CD4-positive, alpha-beta T cell treated with Interferon alpha-2 for 1 hour (primary cell): ENCODE measurements around the gene CDK19.
"Not testable (repeated sequence)": the region's sequence is repeated elsewhere in the genome, so short reads cannot be mapped to it uniquely, and the experiment has no call there.

ENCODE experiments used
- DNase-seq, 2 donors: peaks; one replicate each; pipeline ENCODE4 v3.0.0-alpha.2; 2020 to 2022

The CDK19 gene

DNA sequence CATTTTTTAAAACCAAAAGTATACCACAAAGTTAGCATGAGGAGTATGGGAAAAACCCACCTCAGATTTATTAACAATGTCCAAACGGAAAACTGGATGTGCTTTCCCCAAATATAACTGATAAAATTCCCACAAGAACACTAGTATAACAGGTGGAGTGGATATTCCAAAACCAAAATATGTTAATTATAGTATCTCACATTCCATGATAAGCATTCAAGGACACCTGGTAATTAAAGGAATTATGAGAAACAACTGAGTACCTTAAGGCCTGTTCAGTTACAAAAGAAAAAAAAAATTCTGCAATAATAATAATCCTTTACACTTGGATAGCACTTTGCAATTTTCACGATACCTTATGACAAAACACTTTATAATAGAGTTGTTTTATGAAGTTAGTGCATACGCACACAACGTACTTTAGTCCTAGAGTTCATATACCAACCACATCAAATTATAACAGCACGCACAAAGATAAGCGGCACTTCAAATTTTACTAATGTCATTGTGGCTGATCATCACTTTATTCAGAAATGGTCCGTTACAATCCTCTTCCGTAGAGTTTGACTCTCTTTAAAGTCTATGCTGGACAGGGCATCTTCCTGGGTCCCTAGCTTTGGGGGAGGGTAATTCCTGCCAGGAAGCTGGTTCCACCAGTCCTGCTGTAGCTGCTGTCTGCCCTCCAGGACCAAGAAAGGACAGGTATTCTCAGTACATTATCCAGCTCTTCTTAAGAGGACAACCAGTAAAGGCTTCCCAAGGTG, 1.7 kb downstream of the CDK19 start:
- DNase-seq, result peak in 1 of 2 donors; percentile 6

DNA sequence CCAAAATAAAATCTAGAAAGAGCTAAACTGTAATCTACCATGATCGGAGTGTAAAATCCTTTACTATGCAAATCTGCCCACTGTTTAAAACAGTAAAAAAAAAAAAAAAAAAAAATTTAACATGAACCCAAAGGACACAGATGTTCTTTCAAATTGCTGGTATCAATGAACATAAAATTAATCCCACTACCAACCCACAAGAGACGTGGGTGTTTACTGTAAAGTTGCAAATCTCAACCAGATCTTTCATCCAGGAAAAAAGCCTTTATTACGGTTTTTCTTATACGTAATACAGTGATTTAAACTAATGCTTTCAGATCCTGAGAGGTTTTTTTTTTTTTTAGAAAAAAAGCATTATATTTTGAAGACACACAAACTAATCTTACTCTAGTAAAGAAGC, 2.5 kb downstream of the CDK19 start:
- DNase-seq, result no peak

DNA sequence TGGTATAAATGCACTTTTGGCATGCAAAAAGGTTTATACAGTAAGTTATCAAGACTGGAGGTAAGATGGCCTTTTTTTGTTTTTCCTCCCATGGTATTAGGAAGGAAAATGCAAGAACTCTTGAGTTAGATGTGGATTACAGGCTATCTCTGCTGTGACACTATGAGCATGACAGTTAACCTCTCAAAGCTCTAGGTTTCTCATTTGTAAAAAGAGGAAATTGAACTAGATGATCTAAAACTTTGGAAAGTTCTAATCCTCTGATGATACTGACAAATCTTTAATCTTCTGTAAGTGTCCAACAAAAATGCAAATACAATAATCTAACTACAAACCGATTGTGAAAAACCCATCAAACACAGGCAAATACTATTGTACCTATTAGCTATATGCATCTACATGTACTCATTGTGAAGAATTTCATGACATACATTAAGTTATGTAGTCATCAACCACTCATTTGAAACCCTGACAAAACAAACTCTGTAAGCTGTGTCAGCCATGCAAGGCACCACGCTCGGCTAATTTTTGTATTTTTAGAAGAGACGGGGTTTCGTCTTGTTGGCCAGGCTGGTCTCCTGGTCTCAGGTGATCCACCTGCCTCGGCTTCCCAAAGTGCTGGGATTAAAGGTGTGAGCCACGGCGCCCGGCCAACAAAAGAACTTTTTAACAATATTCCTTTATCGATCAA, 4.2 kb downstream of the CDK19 start:
- no peak for DNase-seq

DNA sequence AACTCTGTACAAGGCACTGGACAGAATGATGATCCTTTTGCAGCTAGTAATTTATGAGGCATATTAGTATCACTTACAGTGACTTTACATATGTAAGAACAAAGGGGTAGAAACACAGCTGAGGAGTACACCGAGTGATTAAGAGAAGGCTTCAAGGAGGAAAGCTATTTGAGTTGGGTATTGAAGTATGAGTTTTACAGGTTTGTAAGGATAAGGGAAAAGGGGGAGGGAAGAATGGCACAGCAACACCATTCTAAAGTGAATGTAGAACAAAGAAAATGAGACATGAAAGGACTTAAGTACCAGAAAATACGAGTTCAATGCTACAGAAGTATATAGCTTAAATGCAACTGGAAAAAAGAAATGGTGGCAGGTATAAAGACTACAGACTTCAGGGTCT, 5.5 kb downstream of the CDK19 start:
- no peak for DNase-seq

DNA sequence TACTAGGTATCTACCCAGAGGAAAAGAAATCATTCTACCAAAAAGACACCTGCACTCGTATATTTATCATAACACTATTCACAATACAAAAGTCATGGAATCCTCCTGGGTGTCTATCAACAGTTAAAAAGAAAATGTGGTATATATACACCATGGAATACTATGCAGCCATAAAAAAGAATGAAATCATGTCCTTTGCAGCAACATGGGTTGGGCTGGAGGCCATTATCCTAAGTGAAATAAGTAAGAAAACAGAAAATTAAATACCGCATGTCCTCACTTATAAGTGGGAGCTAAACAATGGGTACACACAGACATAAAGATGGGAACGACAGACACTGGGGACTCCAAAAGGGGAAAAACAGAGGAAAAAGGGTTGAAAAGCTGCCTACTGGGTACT, 13.1 kb downstream of the CDK19 start:
- not testable (repeated sequence) for DNase-seq

DNA sequence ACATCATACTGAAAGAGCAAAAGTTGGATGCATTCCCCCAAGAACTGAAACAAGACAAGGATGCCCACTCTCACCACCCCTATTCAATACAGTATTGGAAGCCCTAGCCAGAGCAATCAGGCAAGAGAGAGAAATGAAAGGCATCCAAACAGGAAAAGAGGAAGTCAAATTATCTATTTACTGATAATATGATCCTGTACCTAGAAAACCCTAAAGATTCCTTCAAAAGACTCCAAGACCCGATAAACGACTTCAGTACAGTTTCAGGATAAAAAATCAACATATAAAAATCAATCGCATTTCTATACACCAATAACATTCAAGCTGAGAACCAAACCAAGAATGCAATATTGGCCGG, 14.5 kb downstream of the CDK19 start:
- no peak for DNase-seq

DNA sequence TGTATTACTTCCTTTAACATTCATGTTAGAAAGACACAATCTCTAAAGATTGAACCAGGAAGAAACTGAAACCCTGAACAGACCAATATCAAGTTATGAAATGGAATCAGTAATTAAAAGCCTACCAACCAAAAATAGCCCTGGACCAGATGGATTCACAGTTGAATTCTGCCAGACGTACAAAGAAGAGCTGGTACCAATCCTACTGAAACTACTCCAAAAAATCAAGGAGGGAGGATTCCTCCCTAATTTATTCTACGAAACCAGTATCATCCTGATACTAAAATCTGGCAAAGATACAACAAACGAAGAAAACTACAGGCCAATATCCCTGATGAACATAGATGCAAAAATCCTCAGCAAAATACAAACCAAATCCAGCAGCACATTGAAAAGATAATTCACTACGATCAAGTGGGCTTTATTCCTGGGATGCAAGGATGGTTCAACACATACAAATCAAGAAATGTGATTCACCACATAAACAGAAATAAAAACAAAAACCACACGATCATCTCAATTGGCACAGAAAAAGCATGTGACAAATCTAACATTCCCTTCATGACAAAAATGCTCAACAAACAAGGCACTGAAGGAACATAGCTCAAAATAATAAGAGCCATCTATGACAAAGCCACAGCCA, 15.0 kb downstream of the CDK19 start:
- DNase-seq, result no peak

DNA sequence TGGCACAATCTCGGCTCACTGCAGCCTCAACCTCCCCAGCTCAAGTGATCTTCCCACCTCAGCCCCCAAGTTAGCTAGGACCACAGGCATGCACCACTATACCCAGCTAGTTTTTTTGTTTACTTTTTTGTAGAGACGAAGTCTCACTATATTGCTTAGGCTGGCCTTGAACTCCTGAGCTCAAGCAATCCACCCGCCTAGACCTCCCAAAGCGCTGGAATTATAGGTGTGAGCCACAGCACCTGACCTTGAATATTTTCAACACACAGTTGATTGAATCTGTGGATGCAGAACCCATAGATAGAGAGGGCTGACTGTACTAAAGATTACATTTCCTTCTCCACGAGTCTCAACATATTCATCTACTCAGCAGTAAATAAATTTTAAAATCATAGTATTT, 15.6 kb downstream of the CDK19 start:
- no peak for DNase-seq

DNA sequence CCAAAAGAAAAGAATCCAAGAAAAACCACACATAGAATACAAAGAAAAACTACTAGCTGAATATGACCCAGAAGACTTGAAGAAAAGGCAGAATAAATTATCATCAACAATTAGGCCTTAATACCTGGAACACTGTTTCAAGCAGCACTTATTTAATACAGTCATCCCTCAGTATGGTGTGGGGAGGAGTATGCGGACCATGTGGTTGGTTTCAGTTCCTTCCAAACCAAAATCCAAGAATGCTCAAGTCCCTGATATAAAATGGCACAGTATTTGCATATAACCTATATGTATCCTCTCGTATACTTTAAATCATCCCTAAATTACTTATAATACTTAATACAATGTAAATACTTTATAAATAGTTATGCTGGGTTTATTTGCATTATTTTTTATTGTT, 16.1 kb downstream of the CDK19 start:
- DNase-seq, result no peak

DNA sequence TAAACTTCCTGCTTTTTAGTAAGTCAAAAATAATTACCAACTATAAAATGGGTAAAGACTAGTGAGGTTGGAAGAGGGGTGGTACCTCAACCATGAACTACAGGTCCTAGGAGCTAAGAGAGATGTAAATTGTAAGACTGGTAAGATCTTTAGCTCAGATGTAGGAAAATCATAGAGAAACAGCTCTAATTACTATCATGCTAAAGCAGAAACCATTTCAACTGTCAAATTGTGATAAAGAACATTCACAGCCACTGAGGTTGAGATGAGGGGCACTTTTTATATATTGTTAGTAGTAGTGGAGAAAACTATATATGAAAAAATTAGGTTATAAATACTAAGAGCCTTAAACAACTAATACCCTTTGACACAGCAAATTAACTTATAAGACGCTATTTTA, 20.0 kb downstream of the CDK19 start:
- DNase-seq, result no peak

DNA sequence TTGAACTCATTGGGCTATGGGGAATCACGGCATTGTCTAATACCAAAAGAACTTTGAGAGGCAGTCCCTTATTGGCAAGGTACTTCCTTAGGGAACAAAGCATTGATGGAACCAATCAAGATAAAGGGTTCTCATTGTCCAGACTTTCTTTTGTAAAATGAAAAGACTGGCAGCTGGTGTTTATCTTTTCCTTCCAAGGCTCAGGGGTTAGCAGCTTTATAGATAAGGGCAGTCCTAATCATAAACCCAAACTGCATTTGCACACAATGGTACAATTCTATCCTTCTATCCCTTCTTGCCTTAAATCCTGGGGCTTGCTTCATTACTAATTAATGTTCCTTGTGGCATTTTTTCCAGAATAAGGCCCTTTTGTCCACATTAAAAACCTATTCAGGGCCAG, 28.6 kb downstream of the CDK19 start:
- DNase-seq, result no peak

DNA sequence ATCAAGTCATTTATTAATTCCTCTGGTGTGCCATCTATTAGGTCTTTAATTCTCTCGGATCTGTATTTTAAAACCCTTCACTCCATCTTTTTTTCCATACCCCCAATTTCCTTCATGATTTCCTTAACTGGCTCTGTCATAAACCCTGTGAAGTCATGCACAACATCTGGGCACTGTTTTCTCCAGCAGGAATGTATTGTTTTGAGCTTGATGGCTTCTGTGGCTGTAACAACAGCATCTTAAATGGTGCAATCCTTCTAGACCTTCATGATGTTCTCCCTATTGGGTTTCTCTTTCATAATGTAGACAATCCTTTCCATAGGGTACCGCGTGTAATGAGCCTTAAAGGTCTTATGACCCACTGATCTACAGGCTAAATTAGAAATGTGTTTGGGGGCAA, 29.0 kb downstream of the CDK19 start:
- DNase-seq, result no peak

DNA sequence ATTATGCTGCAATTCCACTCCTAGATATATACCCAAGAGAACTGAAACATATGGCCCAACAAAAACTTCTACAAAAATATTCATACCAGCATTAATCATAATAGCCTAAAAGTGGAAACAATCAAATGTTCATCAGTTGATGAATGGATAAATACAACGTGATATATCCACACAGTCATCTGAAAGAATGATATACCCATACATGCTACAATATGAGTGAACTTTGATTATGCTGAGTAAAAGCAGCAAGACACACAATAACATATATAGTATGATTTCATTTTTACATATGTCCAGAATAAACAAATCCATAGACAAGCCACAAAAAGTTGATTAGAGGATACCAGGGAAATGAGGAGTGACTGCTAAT, 30.7 kb downstream of the CDK19 start:
- DNase-seq, result no peak

DNA sequence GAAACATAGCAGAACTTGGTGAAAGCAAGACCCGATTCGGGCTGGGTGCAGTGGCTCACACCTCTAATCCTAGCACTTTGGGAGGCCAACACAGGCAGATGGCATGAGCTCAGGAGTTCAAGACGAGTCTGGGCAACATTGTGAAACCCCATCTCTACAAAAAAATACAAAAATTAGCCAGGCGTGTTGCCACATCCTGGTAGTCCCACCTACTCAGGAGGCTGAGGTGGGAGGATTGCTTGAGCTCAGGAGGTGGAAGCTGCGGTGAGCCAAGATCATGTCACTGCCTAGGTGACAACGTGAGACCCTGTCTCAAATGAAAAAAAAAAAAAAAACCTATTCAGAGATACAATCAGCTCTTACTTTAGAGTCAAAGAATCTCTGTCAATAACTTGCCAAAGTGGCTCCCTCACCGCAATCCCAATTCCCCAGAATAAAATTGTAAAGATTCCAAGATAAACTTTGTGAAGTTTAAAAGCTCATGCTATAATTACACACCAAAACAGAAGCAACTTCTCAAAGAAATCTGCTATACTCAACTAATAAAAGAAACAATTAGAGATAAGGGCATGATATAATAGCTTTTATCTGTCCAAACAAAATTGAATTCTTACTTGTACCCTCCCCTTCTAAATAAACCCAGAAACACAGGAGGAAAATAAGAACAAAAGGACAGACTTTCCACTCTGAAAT, 33.6 kb downstream of the CDK19 start:
- DNase-seq, result no peak

DNA sequence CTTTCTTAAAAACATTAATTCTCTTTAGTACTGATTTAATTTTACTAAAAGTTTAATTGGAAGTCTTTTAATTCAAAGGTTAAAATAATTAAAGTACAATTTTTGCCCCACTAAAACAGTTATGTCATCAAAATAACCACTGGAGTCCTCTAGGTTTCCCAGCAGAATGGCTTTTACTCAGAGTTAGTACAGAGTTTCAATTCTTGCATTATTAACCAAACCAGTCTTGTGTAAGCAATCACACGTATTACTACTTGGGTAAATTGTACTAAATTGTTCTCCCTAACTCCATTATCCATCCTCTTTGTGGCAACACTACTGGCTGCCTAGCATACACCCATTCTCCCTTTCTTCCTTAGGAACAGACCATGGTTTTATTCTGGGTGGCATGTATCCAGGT, 36.9 kb downstream of the CDK19 start:
- DNase-seq, result no peak

DNA sequence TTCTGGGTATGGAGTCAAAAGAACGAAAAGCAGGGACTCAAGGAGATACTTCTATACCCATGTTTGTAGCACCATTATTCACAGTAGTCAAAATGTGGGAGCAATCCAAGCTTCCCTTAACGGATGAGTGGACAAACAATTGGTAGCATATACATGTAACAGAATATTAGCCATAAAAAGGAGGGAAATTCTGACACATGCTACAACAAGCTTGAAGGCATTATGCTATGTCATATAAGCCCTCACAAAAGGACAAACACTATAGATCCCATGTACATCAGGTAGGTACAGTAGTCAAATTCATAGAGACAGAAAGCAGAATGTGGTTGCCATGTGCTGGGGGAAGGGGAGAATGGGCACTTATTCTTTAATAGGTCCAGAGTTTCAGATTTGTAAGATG, 37.6 kb downstream of the CDK19 start:
- DNase-seq, result no peak

DNA sequence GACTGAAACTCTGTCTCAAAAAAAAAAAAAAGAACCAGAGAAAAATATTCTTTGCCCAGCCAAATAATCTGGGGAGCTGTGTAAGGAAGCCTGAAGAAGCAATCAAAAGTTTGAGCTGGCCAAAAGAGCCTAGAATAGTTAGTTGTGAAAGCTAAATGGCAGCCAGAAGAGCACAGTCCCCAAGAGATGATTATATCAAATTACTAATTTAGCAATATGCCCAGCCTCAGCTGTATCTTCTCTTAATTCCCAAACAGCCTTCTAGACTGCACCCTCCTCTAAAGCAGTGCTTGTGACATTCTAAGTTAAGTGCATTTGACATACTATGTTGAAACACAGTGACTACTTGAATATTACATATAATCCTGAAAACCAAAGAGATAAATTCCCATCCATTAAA, 38.9 kb downstream of the CDK19 start:
- no peak for DNase-seq

DNA sequence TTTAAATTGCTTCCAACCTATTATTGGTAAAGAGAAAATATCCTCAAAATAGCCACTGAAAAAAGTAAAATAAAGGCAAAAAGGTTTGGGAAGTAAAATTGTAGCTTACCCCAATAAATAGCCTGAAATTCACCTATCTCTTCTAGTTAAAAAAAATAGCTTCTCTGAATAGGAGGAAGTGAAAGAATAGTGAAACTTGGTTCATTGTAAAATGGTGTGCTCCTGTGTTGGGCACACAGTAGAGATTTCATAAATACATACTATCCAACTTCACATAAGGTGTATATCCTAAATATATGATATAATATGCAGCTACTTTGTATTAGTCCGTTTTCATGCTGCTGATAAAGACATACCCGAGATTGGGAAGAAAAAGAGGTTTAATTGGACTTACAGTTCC, 45.3 kb downstream of the CDK19 start:
- no peak for DNase-seq

DNA sequence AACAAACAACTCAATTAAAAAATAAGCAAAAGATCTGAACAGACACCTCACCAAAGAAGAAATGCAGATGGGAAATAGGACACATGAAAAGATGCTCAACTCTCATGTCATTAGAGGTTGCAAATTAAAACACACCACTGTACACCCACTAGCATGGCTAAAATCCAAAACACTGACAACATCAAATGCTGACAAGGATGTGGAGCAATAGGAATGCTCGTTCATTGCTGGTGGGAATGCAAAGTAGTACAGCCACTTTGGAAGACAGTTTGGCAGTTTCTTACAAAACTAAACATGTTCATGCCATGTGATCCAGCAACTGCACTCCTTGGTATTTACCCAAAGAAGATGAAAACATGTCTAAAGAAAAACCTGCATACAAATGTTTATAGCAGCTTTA, 47.2 kb downstream of the CDK19 start:
- no peak for DNase-seq

DNA sequence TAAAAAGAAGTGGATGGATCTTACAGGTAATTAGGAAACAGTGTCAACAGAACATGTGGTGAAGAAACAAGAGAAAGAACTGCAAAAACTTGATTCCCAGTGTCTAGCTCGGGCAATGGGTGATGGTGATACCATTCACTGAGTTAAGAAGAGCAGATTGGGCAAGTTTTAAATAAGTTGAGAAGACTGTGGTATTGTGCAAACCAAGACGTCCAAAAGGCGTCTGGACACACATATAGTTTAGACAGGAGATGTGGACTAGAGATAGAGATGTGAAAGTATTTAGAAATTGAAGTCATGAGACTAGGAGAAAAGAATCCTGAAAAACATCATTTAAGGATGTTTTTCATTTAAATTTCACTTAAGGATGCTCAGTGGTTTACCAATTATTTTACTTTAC, 53.9 kb downstream of the CDK19 start:
- DNase-seq, result no peak

DNA sequence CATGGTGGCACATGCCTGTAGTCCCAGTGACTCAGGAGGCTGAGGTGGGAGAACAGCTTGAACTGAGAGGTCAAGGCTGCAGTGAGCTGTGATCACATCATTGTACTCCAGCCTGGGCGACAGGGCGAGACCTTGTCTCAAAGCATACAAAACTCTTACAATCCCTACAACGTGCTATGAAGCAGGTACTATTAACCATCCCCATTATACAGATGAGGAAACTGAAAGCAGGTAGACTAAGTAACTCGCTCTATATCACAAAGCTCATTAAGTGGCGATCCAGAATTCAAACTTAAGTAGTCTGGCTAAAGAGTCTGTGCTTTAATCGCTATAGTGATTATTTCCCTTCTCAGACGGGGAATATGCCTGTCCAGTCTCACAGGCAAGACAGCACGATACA, 54.7 kb downstream of the CDK19 start:
- no peak for DNase-seq

DNA sequence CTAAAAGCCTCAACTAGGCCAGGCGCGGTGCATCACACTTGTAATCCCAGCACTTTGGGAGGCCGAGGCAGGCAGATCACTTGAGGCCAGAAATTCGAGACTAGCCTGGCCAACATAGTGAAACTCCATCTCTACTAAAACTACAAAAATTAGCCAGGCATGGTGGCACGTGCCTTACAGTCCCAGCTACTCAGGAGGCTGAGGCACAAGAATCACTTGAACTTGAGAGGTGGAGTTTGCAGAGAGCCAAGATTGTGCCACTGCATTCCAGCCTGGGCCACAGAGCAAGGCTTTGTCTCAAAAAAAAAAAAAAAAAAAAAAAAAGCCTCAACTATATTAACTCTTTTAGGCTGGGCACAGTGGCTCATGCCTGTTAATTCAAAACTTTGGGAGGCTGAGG, 55.2 kb downstream of the CDK19 start:
- DNase-seq, result not testable (repeated sequence)

DNA sequence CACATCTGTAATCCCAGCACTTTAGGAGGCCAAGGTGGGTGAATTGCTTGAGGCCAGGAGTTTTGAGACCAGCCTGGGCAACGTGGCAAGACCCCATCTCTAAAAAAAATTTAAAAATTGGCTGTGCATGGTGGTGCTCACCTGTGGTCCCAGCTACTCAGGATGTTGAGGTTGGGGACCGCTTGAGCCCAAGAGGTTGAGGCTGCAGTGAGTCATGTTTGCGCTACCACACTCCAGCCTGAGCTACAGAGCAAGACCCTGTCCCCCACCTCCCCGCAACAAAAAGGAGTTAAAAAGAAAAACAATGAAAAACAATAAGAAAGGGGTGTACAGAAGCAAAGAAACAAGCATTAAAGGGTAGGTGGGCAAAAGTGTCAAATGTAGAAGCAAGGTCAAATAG, 57.3 kb downstream of the CDK19 start:
- DNase-seq, result no peak

DNA sequence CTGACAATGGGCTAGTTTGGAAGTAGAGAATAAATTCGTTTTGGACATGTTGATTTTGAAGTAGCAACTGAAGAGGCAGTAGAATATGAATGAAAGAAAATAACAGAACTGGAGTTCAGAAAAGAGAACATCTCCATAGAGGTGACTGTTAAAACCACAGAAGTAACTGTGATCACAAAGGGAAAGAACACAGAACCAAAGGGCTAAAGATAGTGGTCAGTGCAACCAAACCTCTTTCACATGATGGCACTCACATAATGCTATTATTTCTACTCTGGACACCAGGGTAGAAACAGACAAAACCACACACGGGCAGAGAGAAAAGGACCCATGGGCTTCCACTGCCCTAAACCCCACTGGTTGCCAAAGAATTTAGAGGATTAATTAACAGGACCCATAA, 58.5 kb downstream of the CDK19 start:
- no peak for DNase-seq
